GM18511 (cell line): ENCODE results near the gene C19orf47.

ENCODE experiments used
- ATAC-seq: cut with Tn5 transposase; IDR thresholded peaks from one replicate; pipeline ENCODE4 v1.9.1; 2021; ENCODE audit warnings: mild to moderate bottlenecking, moderate library complexity; ENCODE audit not compliant: unreplicated experiment

The C19orf47 gene

GRCh38 chr19:40321076-40321475 is 27.1 kb downstream of the C19orf47 start:
- no peak for ATAC-seq

- ATAC-seq: no peak
Measured at GRCh38 chr19:40320558-40320935, 27.6 kb downstream of the C19orf47 start.

GRCh38 chr19:40317338-40317737 is 30.9 kb downstream of the C19orf47 start:
- ATAC-seq: no peak

- ATAC-seq: no peak
Measured at GRCh38 chr19:40315812-40316470, 32.3 kb downstream of the C19orf47 start.

- no peak for ATAC-seq
Measured at GRCh38 chr19:40314656-40315055, 33.5 kb downstream of the C19orf47 start.

- ATAC-seq: no peak
Measured at GRCh38 chr19:40313229-40313983, 34.8 kb downstream of the C19orf47 start.

DNA sequence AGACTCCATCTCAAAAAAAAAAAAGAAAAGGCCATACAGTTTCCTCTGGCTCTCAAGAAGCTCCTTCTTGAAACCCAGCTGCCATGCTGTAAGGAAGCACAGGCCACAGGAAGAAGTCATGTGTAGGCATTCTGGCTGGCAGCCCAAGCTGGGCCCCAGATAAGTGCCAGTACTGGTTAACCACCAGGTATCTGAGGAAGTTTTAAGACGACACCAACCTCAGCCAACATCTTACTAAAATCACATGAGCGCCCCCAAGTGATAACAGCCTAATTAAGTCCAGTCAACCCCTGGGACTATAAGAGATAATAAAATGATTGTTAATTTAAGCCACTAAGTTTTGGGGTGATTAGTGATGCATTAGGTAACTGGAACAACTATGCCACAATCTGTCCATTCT is 35.7 kb downstream of the C19orf47 start:
- no peak for ATAC-seq

DNA sequence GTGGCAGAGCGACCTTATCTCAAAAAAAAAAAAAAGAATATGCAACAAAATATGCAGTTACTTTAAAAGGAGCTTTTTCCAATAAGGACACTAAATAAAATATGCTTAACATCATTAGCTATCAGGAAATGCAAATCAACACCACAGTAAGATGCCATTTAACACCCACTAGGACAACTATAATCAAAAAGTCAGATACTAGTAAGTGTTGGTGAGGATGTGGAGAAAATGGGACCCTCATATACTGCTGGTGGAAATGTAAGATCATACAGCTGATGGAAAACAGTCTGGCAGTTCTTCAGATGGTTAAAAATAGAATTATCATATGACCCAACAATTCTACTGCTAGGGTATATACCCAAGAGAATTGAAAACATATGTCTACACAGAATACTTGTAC is 38.5 kb downstream of the C19orf47 start:
- no peak for ATAC-seq

DNA sequence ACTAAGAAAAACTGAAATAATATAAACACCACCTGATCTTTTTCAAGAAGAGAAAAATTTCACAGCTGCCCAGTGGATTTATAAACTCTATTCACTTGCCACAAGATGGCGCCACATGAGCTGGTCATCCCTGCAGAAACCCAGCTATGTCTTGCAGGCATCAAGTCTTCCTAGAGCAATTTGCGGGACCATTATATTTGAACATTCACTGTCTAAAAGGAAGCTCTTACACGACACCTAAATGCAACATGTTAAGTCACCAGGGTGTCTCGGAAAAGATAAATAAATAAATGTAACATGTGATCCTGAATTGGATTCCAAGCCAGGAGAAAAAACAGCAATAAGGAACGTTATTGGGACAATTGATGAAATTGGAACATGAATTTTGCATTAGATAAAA is 42.8 kb downstream of the C19orf47 start:
- ATAC-seq: no peak

DNA sequence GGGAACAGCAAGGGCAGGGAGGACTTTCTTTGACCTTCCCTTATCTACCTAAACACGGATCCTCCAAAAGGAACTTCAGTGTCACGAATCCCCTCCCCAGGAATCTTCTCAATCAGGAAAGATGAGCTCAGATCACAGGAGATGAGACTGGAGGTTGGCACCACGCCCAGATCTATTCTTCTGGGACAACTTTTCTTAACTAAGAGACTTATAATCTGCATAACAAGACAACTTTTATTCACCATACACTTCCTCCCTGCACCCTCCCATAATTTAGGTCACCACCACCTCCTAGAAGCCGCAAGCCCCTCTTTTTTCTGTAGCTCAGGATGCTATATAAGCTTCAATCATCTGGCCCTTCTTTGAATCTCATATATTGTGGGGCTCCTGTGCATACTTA is 43.9 kb downstream of the C19orf47 start:
- no peak for ATAC-seq

- ATAC-seq: no peak
Measured at GRCh38 chr19:40303765-40304164, 44.4 kb downstream of the C19orf47 start.

- ATAC-seq: no peak
Measured at GRCh38 chr19:40302224-40303011, 45.8 kb downstream of the C19orf47 start.

GRCh38 chr19:40300668-40301067 is 47.5 kb downstream of the C19orf47 start:
- no peak for ATAC-seq

DNA sequence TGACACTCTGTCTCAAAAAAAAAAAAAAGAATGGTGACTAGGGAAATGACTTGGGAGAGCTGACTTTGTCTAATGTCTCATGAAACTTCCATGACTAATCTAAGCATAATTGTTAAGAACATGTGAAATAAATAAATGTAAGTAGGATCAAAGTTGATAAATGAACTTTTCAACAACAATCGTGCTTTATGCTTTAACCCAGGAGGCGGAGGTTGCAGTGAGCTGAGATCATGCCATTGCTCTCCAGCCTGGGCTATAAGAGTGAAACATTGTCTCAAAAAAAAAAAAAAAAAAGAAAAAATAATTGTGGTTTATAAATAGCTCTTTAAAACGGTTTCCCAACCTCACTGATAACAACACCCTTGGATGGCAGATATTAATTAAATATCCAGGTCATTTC is 50.2 kb downstream of the C19orf47 start:
- no peak for ATAC-seq

DNA sequence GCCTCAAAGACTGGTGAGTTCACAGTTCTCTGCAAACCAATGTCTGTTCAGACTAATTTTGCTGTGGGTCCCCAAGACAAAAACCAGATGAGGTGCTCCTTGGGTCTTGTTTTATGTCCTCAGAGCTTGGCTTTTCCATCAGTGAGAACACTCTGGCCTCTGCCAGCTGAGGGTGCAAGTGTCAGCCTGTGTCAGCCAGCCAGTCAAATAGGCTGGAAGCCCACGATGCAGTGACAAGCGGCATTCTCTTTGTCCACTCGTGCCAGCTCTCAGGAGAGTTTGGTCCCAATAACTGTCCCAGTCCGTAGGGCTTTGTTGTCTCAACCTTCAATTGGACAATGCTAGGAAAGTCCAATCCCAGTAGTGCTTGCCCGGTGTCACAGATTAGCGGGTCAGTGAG is 53.6 kb downstream of the C19orf47 start:
- no peak for ATAC-seq

DNA sequence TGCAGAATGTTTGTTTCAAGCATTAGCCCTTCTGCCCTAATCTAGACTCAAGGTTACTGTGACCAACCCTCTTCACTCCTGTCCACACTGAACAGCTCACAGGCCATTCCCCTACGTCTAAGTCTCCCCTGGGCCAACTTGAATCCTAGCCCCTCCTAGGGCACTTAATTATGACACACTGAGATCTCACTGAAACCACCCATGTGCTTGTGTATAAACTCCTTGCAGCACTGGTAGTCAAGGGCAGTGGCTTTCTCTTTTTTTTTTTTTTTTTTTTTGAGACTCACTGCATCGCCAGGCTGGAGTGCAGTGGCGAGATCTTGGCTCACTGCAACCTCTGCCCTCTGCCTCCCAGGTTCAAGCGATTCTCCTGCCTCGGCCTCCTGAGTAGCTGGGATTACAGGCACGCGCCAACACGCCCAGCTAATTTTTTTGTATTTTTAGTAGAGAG is 61.2 kb downstream of the C19orf47 start:
- no peak for ATAC-seq

DNA sequence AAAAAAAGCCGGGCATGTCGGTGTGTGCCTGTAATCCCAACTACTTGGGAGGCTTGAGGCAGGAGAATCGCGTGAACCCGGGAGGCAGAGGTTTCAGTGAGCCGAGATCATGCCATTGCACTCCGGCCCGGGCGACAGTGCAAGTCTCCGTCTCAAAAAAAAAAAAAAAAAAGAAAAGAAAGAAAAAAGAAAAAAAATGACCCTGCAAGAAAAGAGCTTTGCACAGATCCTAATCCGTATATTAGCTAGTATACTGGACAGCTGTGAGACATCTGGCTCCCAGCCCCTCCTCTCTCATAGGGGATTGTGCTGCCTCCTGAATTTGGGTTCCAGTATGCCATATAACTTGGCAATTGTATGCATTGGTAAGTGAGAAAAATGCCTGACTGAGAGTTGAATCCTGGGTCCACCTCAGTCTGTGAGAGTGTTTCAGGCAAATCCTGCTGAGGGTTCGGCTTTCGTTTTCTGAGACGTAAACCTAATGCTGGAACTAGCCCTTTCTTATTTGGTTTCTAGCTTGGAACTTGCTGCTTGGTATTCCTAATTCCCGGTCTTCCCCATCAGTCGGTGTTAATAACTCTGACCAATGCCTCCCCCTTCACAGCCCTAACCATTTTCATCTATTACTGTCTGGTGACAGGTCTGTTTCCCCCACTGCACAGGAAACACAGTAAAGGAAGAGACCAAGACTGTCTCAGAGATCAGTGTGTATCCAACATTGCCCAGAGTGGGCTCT is 61.8 kb downstream of the C19orf47 start:
- ATAC-seq: no peak

DNA sequence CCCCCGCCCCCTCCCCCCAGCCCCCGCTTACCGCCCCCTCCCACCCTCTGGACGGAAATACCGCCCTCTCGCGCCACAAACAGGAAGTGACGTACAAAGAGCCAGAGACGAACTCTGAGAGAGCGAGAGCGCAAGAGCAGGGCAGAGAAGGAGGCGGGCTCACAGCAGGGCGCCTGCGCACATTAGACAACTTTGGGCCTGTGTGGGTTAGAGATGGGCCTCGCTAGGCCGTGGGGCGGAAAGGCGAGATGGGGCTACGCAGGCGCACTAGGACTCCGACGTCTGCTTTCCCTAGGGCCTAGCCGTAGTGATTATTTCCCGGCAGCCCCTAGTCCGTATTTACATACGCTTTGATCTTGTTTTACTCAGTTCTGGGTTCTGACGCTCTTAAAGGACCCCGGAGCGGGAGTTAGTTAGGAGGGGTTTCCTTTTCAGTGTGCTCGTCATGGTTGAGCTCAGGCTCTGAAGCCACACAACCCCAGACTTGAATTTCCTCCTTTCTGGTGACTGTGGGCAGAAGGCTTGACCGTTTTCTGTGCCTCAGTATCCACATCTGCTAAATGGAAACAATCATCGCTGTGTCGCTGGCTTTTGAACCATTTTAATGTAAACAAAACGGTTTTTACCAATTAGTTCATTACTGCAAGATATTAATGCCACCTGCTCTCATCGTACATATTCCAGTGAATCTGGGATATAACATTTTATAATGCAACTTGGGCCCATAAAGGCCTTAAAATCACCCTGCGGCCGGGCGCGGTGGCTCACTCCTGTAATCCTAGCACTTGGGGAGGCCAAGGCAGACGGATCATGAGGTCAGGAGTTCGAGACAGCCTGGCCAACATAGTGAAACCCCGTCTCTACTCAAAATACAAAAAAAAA is 62.6 kb downstream of the C19orf47 start:
- ATAC-seq: peak; percentile 80

DNA sequence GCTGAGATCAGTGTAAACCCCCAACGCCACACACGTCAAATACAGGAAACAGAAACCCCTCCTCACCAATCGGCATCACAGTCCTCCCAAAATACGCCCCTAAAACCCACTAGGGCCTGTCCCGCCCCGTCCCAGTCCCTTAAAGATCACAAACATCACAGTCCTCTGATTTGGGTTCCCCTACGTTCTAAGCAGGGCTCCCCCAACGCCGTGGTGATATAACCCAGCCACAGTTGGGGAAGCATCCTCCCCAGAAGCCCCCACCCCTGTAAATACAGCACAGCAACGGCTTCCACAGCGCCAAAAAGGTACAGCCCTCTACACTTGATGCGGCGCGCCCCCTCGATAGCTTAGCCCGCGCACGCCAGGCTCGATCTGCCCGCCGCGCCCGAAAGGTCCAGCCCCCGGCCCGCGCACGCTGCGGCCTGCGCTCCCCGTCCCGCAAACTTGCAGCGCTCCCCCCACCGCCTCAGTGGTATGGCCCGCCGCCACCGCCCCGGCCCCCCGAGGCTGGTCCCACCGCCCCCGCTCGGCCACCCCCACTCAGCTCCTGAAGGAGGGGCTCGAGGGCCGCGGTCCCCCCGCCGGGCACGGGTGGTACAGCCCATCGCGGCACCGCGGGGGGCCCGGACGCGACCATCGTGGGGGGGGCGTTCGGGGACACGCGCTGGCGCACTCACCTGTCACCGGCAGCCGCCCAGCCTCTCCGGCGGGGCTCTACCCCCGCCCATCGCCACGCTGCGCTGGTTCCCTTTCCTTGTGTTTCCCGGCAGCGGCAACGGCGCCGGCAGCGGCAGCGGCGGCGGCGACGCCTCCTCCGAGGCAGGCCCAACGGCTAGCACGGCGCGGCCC is 63.5 kb downstream of the C19orf47 start, which contains the start of gene AKT2:
Gene AKT2 (minus strand): TSS at position 845 of the 852 bp plus-strand sequence. CDS start 20,078 bp downstream, outside the sequence.
- peak; percentile 34 for ATAC-seq
